GM12878 (cell line): ENCODE measurements around the gene HAP1. TPM values are rescaled to one million over a fixed set of nuclear protein-coding genes. Genes with fewer than 3 reads are reported as not detected.
A peak's percentile ranks its signal among the peaks of the same experiment; 100 is the strongest.

ENCODE experiments used
- BCL11A ChIP-seq: IDR thresholded peaks from 2 replicates; pipeline ENCODE4 v1.6.1; 2011; ENCODE audit warnings: low read depth, low read length
- CBX3 ChIP-seq: fragments of 200-600 bp; sonication (generic); IDR thresholded peaks from 2 replicates; pipeline ENCODE4 v1.6.1; 2016; ENCODE audit warnings: low read depth, borderline replicate concordance
- CHD1 ChIP-seq: IDR thresholded peaks from 2 replicates; pipeline ENCODE4 v1.6.1; 2012; ENCODE audit warnings: low read depth, low read length, improper control_type of control experiment
- ELK1 ChIP-seq: IDR thresholded peaks from 2 replicates; pipeline ENCODE4 v1.6.1; 2012; ENCODE audit warnings: low read depth, low read length, improper control_type of control experiment
- ETV6 ChIP-seq, 2 experiments: fragments of 450-650 bp in 1 of 2; IDR thresholded peaks in 1 of 2; conservative IDR thresholded peaks in 1 of 2; 2 replicates each; pipeline ENCODE4 v1.6.1; 2014; ENCODE audit warnings: antibody characterized with exemption in 1 of 2, borderline replicate concordance in 1 of 2, low read depth in 1 of 2, mild to moderate bottlenecking in 1 of 2, moderate library complexity in 1 of 2
- GATAD2B ChIP-seq: fragments of 450-650 bp; conservative IDR thresholded peaks from 2 replicates; pipeline ENCODE4 v1.6.1; 2017; ENCODE audit warnings: low read depth, mild to moderate bottlenecking, moderate library complexity
- IKZF2 ChIP-seq, 2 experiments: fragments of 450-650 bp; IDR thresholded peaks; 2 replicates each; pipeline ENCODE4 v1.6.1; 2017; ENCODE audit warnings: mild to moderate bottlenecking in 2 of 2, moderate library complexity in 2 of 2
- JUND ChIP-seq: IDR thresholded peaks from 2 replicates; pipeline ENCODE4 v1.6.1; 2012; ENCODE audit warnings: low read depth, mild to moderate bottlenecking, low read length, improper control_type of control experiment, moderate library complexity
- KLF5 ChIP-seq: fragments of 450-650 bp; IDR thresholded peaks from 2 replicates; pipeline ENCODE4 v1.6.1; 2014; ENCODE audit warnings: mild to moderate bottlenecking; ENCODE audit not compliant: partially characterized antibody
- MLLT1 ChIP-seq: fragments of 450-650 bp; IDR thresholded peaks from 2 replicates; pipeline ENCODE4 v1.6.1; 2016; ENCODE audit warnings: mild to moderate bottlenecking
- MTA3 ChIP-seq: IDR thresholded peaks from 2 replicates; pipeline ENCODE4 v1.6.1; 2012; ENCODE audit warnings: low read length, inconsistent platforms, borderline replicate concordance
- POLR2AphosphoS5 ChIP-seq: IDR thresholded peaks from 2 replicates; pipeline ENCODE4 v1.6.1; 2011; ENCODE audit warnings: mild to moderate bottlenecking, low read length, inconsistent platforms
- RELA ChIP-seq: fragments of 450-650 bp; IDR thresholded peaks from 2 replicates; pipeline ENCODE4 v1.8.0; 2014; ENCODE audit warnings: borderline replicate concordance; ENCODE audit not compliant: partially characterized antibody
- SKIL ChIP-seq: fragments of 450-650 bp; IDR thresholded peaks from 2 replicates; pipeline ENCODE4 v1.6.1; 2017; ENCODE audit warnings: mild to moderate bottlenecking, low read depth, inconsistent platforms; ENCODE audit not compliant: poor library complexity, severe bottlenecking
- SMC3 ChIP-seq: IDR thresholded peaks from 2 replicates; pipeline ENCODE4 v1.6.1; 2011; ENCODE audit warnings: low read length, improper control_type of control experiment, borderline replicate concordance
- TCF12 ChIP-seq: IDR thresholded peaks from 2 replicates; pipeline ENCODE4 v1.6.1; 2011; ENCODE audit warnings: low read depth, mild to moderate bottlenecking, low read length
- ZBED1 ChIP-seq: IDR thresholded peaks from 2 replicates; pipeline ENCODE4 v1.6.1; 2016; ENCODE audit warnings: borderline replicate concordance
- ZBTB11 ChIP-seq: fragments of 450-650 bp; formaldehyde crosslinking; IDR thresholded peaks from 2 replicates; pipeline ENCODE4 v1.5.0; 2022; ENCODE audit warnings: mild to moderate bottlenecking, missing genetic modification characterization
- ZBTB33 ChIP-seq: fragments of 450-650 bp; IDR thresholded peaks from 2 replicates; pipeline ENCODE4 v1.6.1; 2017; ENCODE audit warnings: mild to moderate bottlenecking
- polyA plus RNA-seq, 11 experiments: library from polyadenylated mRNA; depleted of rRNA in 4 of 11; unstranded in 6 of 11; stranded (reverse) in 5 of 11; fragments of >200 nt; fragmentation: Nextera tagmentation in 4 of 11; fragmentation: Illumina TruSeq in 1 of 11; extraction: Ambion mirVana in 4 of 11; extraction: Trizol in 1 of 11; gene quantifications; 1 replicate in 1 of 11; 2 replicates in 10 of 11; pipeline versions ENCODE4 v1.2.1 to v1.2.3, GENCODE V29; 2011 to 2016; ENCODE audit warnings: inconsistent platforms in 2 of 11, missing spikeins in 2 of 11, low read depth in 1 of 11
- total RNA-seq, 4 experiments: library from RNA; depleted of rRNA in 3 of 4; stranded (reverse); fragments of >200 nt in 3 of 4; fragmentation: Illumina TruSeq in 1 of 4; extraction: Trizol in 1 of 4; gene quantifications; 2 replicates each; pipeline versions ENCODE4 v1.2.1 to v1.2.3, GENCODE V29; 2013 to 2021

HAP1 gene
- total and polyA plus RNA-seq, 10 of the 15 experiments (the other 5 are each of a cell fraction or from before 2014, with no cell fraction given) = not detected

GRCh38 chr17:41687828-41688640 is 46.4 kb downstream of the HAP1 start (continued):
- TF ChIP-seq MLLT1 = no peak; the same call in 1 of the 2 replicates
- TF ChIP-seq TCF12 = no peak
- no peak for TF ChIP-seq CBX3
- no peak for TF ChIP-seq MTA3
- no peak for TF ChIP-seq ETV6 (conservative IDR thresholded peaks at IDR 0.05 in 1 of 2, IDR thresholded peaks at IDR 0.05 in 1 of 2; ENCODE audit: borderline replicate concordance in 1 of 2, low read depth in 1 of 2)
- no peak for TF ChIP-seq BCL11A
- 0 out of 2 replicates have a peak, but pooled peaks have one; percentile 33 for TF ChIP-seq GATAD2B
- TF ChIP-seq SMC3 = peak; percentile 37; the same call in 1 of the 2 replicates
- TF ChIP-seq ELK1 = no peak
- TF ChIP-seq ZBED1 = no peak
- TF ChIP-seq RELA = peak; percentile 22
- TF ChIP-seq KLF5 = peak; percentile 89
- no peak for TF ChIP-seq POLR2AphosphoS5
- TF ChIP-seq ZBTB11 (CRISPR knock-in tag) = no peak
- peak; percentile 76; the same call in 1 of the 2 replicates for TF ChIP-seq CHD1
- TF ChIP-seq JUND = 0 out of 2 replicates have a peak, but pooled peaks have one; percentile 24
- peak in 1 of 2 experiments; percentile 39; a peak in 1 of 4 replicates for TF ChIP-seq IKZF2 (IDR thresholded peaks at IDR 0.05)
- peak; percentile 40 for TF ChIP-seq SKIL
- no peak for TF ChIP-seq ZBTB33
